HepG2 (cell line): Measurements from ENCODE around the gene PTPRE. TPM values are rescaled to one million over a fixed set of nuclear protein-coding genes. Genes with fewer than 3 reads are reported as not detected.

ENCODE experiments used
- ATAC-seq: fragments of 200-7000 bp; cut with Tn5 transposase; 3 replicates; pipeline ENCODE4 v1.9.1; 2020; ENCODE audit warnings: mild to moderate bottlenecking, moderate library complexity
- BruUV-seq: library from RNA; stranded (reverse); fragments of 400-500 nt; replicated peaks from 2 replicates; lab custom pipeline; 2021; lab: Mats Ljungman, UMichigan
- CTCF ChIA-PET: fragments of 300-600 bp; formaldehyde crosslinking; extraction: SDS; loops from one replicate; lab custom pipeline; 2021; ENCODE audit warnings: low total read pairs, inconsistent platforms, low intra/inter-chr PET ratio; lab: Yijun Ruan, JAX
- POLR2A ChIA-PET: fragments of 350-600 bp; sonication (Branson Sonifier 250); formaldehyde crosslinking; loops from one replicate; lab custom pipeline; 2020; ENCODE audit warnings: antibody characterized with exemption, inconsistent platforms; lab: Yijun Ruan, JAX
- DNase-seq: peaks from one replicate; pipeline ENCODE4 v3.0.0-alpha.2; 2015; ENCODE audit warnings: low spot score
- FAIRE-seq: peaks from 3 replicates; lab custom pipeline; 2011; peaks lifted over from hg19 to GRCh38; lab: Jason Lieb, UNC
- H2AFZ ChIP-seq: one replicate; pipeline ENCODE4 v1.6.1; 2011; ENCODE audit warnings: low read length, inconsistent platforms
- H3K27ac ChIP-seq: fragments of 300-600 bp; 3 replicates; pipeline ENCODE4 v1.8.0; 2011; ENCODE audit warnings: mixed run types, mild to moderate bottlenecking, mixed read lengths, low read length, inconsistent platforms; ENCODE audit not compliant: insufficient read depth; ENCODE audit errors: extremely low read length
- H3K27me3 ChIP-seq, 2 experiments: fragments of 200-600 bp in 1 of 2; 2 replicates in 1 of 2; 3 replicates in 1 of 2; pipeline versions ENCODE4 v1.6.0 to v1.8.0; 2011; ENCODE audit warnings: low read length in 2 of 2, mild to moderate bottlenecking in 2 of 2, moderate library complexity in 2 of 2, inconsistent platforms in 1 of 2; ENCODE audit not compliant: insufficient read depth in 2 of 2, control insufficient read depth in 1 of 2
- H3K36me3 ChIP-seq, 2 experiments: fragments of 200-600 bp in 1 of 2; replicated peaks in 1 of 2; 2 replicates in 1 of 2; 3 replicates in 1 of 2; pipeline versions ENCODE4 v1.5.1 to v1.8.0; 2011; ENCODE audit warnings: low read length in 2 of 2, inconsistent platforms in 1 of 2; ENCODE audit not compliant: insufficient read depth in 2 of 2, control insufficient read depth in 1 of 2
- H3K4me1 ChIP-seq: 2 replicates; pipeline ENCODE4 v1.5.1; 2012; ENCODE audit warnings: low read length, inconsistent platforms; ENCODE audit not compliant: insufficient read depth
- H3K4me2 ChIP-seq: 2 replicates; pipeline ENCODE4 v1.6.0; 2011; ENCODE audit warnings: low read depth, low read length, inconsistent platforms
- H3K4me3 ChIP-seq, 3 experiments: fragments of 200-600 bp in 1 of 3; sonication (generic), shearing (Covaris generic) in 1 of 3; replicated peaks in 1 of 3; 2 replicates each; pipeline ENCODE4 v1.5.1; 2011 to 2016; ENCODE audit warnings: low read length in 3 of 3, inconsistent platforms in 2 of 3, low read depth in 2 of 3, mild to moderate bottlenecking in 2 of 3, control low read depth in 1 of 3, mixed read lengths in 1 of 3; ENCODE audit not compliant: insufficient read depth in 1 of 3
- H3K79me2 ChIP-seq: one replicate; pipeline ENCODE4 v1.6.1; 2011; ENCODE audit warnings: low read length, inconsistent platforms; ENCODE audit not compliant: insufficient read depth
- H3K9ac ChIP-seq: 2 replicates; pipeline ENCODE4 v1.6.0; 2011; ENCODE audit warnings: mild to moderate bottlenecking, low read depth, low read length, inconsistent platforms; ENCODE audit not compliant: insufficient read depth
- H3K9me3 ChIP-seq: 2 replicates; pipeline ENCODE4 v1.5.1; 2012; ENCODE audit warnings: mild to moderate bottlenecking, low read length
- H4K20me1 ChIP-seq: 2 replicates; pipeline ENCODE4 v1.6.0; 2011; ENCODE audit warnings: inconsistent platforms, mild to moderate bottlenecking, low read length, moderate library complexity; ENCODE audit not compliant: insufficient read depth
- CCAR2 ChIP-seq: fragments of 200-400 bp; formaldehyde crosslinking; optimal IDR thresholded peaks from 2 replicates; pipeline ENCODE3; 2018; ENCODE audit warnings: low read depth, mild to moderate bottlenecking, low read length, moderate library complexity
- XBP1 ChIP-seq: sonication (generic); formaldehyde crosslinking; IDR thresholded peaks from 2 replicates; pipeline ENCODE4 v1.5.0; 2020; ENCODE audit warnings: missing genetic modification reagents
- WGBS: methylation state at CpG from one replicate; pipeline ENCODE4 v1.1.6; 2017; ENCODE audit warnings: low lambda C conversion rate; 5-methylcytosine and 5-hydroxymethylcytosine counted together
- in situ Hi-C: cut with HindIII; loops from 2 replicates; pipeline ENCODE4 v1.10.0; 2017; ENCODE audit warnings: low pct_unique_long_range_greater_than_20kb; ENCODE audit not compliant: extremely low pct_ligation_motif_present
- intact Hi-C: fragments of 100-400 bp; cut with micrococcal nuclease; formaldehyde crosslinking; loops from one replicate; pipeline ENCODE4 v1.10.0; 2022; ENCODE audit not compliant: unreplicated experiment
- polyA plus RNA-seq, 8 experiments: library from polyadenylated mRNA; depleted of rRNA in 3 of 8; stranded (reverse) in 7 of 8; unstranded in 1 of 8; fragments of >200 nt; fragmentation: Illumina TruSeq in 4 of 8; extraction: Trizol in 4 of 8; gene quantifications; 2 replicates each; pipeline versions ENCODE4 v1.2.1 to v1.2.3, GENCODE V29; 2011 to 2016; ENCODE audit warnings: low read depth in 4 of 8, missing spikeins in 1 of 8, mixed read lengths in 1 of 8; ENCODE audit not compliant: insufficient read depth in 1 of 8
- total RNA-seq, 5 experiments: library from RNA; depleted of rRNA; stranded (reverse); fragments of >200 nt; fragmentation: Illumina TruSeq; extraction: Trizol; gene quantifications; 2 replicates each; pipeline ENCODE4 v1.2.3, GENCODE V29; 2016; ENCODE audit warnings: low read depth in 1 of 5

PTPRE gene
- total and polyA plus RNA-seq, 2 of the 13 experiments (the other 11 are each of a cell fraction or from before 2014, with no cell fraction given), result 0.01 to 0.02 TPM

GRCh38 chr10:128074589-128074988 is 167.7 kb downstream of the PTPRE start:
- CTCF ChIA-PET, result no interaction called here
- no peak overlapping the region for H3K4me3 ChIP-seq
- no TSS peak for BruUV-seq

GRCh38 chr10:128077155-128077875 is 170.4 kb downstream of the PTPRE start:
- intact Hi-C loops (loop anchor here (5.0 kb wide), 1 partner anchor 135 kb away; no protein-coding TSS in a partner anchor), in situ Hi-C loops (loop anchor here (25.0 kb wide), 1 partner anchor 460 kb away; no protein-coding TSS in a partner anchor)
- H3K27me3 ChIP-seq, result peaks cover 4 to 45% of the 10 kb centered on the region in 2 experiments; a peak in 4 of 5 replicates
- TF ChIP-seq XBP1, result no peak
- no peak overlapping the region for H2AFZ ChIP-seq
- H3K9me3 ChIP-seq, result no peaks in the 10 kb centered on the region
- no peaks in the 10 kb centered on the region for H3K36me3 ChIP-seq
- H3K4me3 ChIP-seq, result peak overlapping the region in 1 of 3 experiments; percentile 21; a peak in 1 of 6 replicates
- BruUV-seq, result no TSS peak
- DNase-seq (no peak), FAIRE-seq (no peak), ATAC-seq (peak; percentile 46)
- H3K4me2 ChIP-seq, result no peak overlapping the region
- no peaks in the 10 kb centered on the region for H3K79me2 ChIP-seq
- H3K4me1 ChIP-seq, result no peaks in the 10 kb centered on the region
- no peak overlapping the region for H3K9ac ChIP-seq
- no peaks in the 10 kb centered on the region for H4K20me1 ChIP-seq
- WGBS, result 6% methylated on average over 3 of the region's 21 CpGs
- CTCF ChIA-PET, result no interaction called here
- POLR2A ChIA-PET, result no interaction called here
- H3K27ac ChIP-seq, result no peak overlapping the region

More at GRCh38 chr10:128074589-128074988, 167.7 kb downstream of the PTPRE start:
- no peak for DNase-seq
- Histone ChIP-seq H3K9me3 (no peaks in the 10 kb centered on the region), H3K9ac (no peak overlapping the region), H3K4me1 (no peaks in the 10 kb centered on the region), H3K27ac (no peak overlapping the region), H3K36me3 (no peaks in the 10 kb centered on the region), H3K27me3 (peaks cover 10 to 51% of the 10 kb centered on the region in 2 experiments; a peak in 4 of 5 replicates), H3K79me2 (no peaks in the 10 kb centered on the region), H2AFZ (no peak overlapping the region), H3K4me2 (no peak overlapping the region), H4K20me1 (no peaks in the 10 kb centered on the region)
- no peak for TF ChIP-seq CCAR2
- WGBS, result 75% methylated on average over 5 of the region's 5 CpGs
- no peak for ATAC-seq
- POLR2A ChIA-PET, result no interaction called here
- in situ Hi-C loops, result no loop called here
- intact Hi-C loops, result no loop called here
- no peak for FAIRE-seq
